HG02938 (cell line): Measurements from ENCODE around the gene PIP.
"Not testable (repeated sequence)": the region's sequence is repeated elsewhere in the genome, so short reads cannot be mapped to it uniquely, and the experiment has no call there.

Experiments
- ATAC-seq: cut with Tn5 transposase; IDR thresholded peaks from one replicate; pipeline ENCODE4 v1.9.1; 2021; ENCODE audit warnings: mild to moderate bottlenecking, moderate library complexity; ENCODE audit not compliant: unreplicated experiment

Gene PIP

GRCh38 chr7:143176128-143176527 is 44.3 kb downstream of the PIP start:
- ATAC-seq = no peak

GRCh38 chr7:143177374-143178119 is 45.7 kb downstream of the PIP start:
- no peak for ATAC-seq

- ATAC-seq = not testable (repeated sequence)
Measured at GRCh38 chr7:143180771-143181170, 48.9 kb downstream of the PIP start.

- ATAC-seq = no peak
Measured at GRCh38 chr7:143181349-143181748, 49.5 kb downstream of the PIP start.

- ATAC-seq = no peak
Measured at GRCh38 chr7:143183024-143183423, 51.1 kb downstream of the PIP start, which contains the start of gene TAS2R39. TSS of gene TAS2R39 (plus strand) at chr7:143183419. CDS start at chr7:143183419, 0 bp downstream.

GRCh38 chr7:143185551-143185950 is 53.7 kb downstream of the PIP start:
- no peak for ATAC-seq

GRCh38 chr7:143188994-143189393 is 57.1 kb downstream of the PIP start:
- no peak for ATAC-seq
